Nephron (organoid): ENCODE measurements around the gene HSPA12B.

ENCODE experiments used
- H3K27ac Mint-ChIP-seq, 3 experiments: 2 replicates each; pipeline ENCODE4 v1.8.0; 2020; ENCODE audit warnings: mixed read lengths in 3 of 3, mild to moderate bottlenecking in 2 of 3, moderate library complexity in 1 of 3
- H3K27me3 Mint-ChIP-seq: 2 replicates; pipeline ENCODE4 v1.8.0; 2021; ENCODE audit warnings: low read depth, mild to moderate bottlenecking, moderate library complexity, mixed read lengths
- H3K36me3 Mint-ChIP-seq: 2 replicates; pipeline ENCODE4 v1.8.0; 2020; ENCODE audit warnings: low read depth, mixed read lengths
- H3K4me1 Mint-ChIP-seq: 2 replicates; pipeline ENCODE4 v1.8.0; 2020; ENCODE audit warnings: mixed read lengths
- H3K4me3 Mint-ChIP-seq, 3 experiments: 2 replicates each; pipeline ENCODE4 v1.8.0; 2020; ENCODE audit warnings: mild to moderate bottlenecking in 3 of 3, mixed read lengths in 3 of 3, moderate library complexity in 2 of 3
- H3K9me3 Mint-ChIP-seq: 2 replicates; pipeline ENCODE4 v1.8.0; 2020; ENCODE audit warnings: mixed read lengths
- TF ChIP-seq, protein P1 (sequence below), 3 experiments: fragments of 200-600 bp; sonication (generic); IDR thresholded peaks; one replicate each; pipeline ENCODE4 v1.5.0; 2021; ENCODE audit warnings: antibody characterized with exemption in 3 of 3; ENCODE audit not compliant: unreplicated experiment in 3 of 3

HSPA12B gene

GRCh38 chr20:3800256-3800877 is 67.9 kb downstream of the HSPA12B start:
- H3K36me3 Mint-ChIP-seq: peaks cover 26% of the 10 kb centered on the region
- H3K4me3 Mint-ChIP-seq: peak overlapping the region in 2 of 3 experiments; percentile 44 to 49
- H3K27me3 Mint-ChIP-seq: peaks cover 4% of the 10 kb centered on the region
- TF ChIP-seq, protein P1, sequence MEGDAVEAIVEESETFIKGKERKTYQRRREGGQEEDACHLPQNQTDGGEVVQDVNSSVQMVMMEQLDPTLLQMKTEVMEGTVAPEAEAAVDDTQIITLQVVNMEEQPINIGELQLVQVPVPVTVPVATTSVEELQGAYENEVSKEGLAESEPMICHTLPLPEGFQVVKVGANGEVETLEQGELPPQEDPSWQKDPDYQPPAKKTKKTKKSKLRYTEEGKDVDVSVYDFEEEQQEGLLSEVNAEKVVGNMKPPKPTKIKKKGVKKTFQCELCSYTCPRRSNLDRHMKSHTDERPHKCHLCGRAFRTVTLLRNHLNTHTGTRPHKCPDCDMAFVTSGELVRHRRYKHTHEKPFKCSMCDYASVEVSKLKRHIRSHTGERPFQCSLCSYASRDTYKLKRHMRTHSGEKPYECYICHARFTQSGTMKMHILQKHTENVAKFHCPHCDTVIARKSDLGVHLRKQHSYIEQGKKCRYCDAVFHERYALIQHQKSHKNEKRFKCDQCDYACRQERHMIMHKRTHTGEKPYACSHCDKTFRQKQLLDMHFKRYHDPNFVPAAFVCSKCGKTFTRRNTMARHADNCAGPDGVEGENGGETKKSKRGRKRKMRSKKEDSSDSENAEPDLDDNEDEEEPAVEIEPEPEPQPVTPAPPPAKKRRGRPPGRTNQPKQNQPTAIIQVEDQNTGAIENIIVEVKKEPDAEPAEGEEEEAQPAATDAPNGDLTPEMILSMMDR (IDR thresholded peaks at IDR 0.05; ENCODE audit: unreplicated experiment in 3 of 3): no peak
- no peaks in the 10 kb centered on the region for H3K9me3 Mint-ChIP-seq
- peaks cover 73% of the 10 kb centered on the region for H3K4me1 Mint-ChIP-seq
- peak overlapping the region; percentile 97 to 99 (median 98) for H3K27ac Mint-ChIP-seq

GRCh38 chr20:3800878-3801260 is 68.4 kb downstream of the HSPA12B start:
- Mint-ChIP-seq H3K4me3 (no peak overlapping the region), H3K4me1 (peaks cover 73% of the 10 kb centered on the region), H3K27ac (peak overlapping the region in 1 of 3 experiments; percentile 97), H3K27me3 (peaks cover 4% of the 10 kb centered on the region), H3K9me3 (no peaks in the 10 kb centered on the region), H3K36me3 (peaks cover 29% of the 10 kb centered on the region)
- TF ChIP-seq, protein P1 (IDR thresholded peaks at IDR 0.05; ENCODE audit: unreplicated experiment in 3 of 3): no peak

DNA sequence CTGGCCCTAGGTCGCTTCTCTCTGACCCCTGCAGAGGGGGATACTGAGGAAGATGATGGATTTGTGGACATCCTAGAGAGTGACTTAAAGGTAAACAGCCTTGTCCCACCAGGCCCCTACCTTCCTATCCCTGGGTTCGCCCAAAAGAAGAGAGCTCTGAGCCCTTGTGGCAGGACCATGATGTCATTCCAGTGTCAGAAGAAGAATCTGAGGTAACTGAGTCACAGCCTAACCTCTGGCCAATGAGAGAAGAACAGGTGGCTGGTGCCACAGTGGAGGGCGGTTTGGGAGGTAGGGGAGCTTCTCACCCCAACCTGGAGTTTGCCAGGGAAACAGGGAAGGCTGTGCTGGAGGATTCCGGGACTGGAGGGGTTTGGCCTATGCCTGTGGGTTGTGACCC is 68.8 kb downstream of the HSPA12B start:
- Mint-ChIP-seq H3K4me3 (no peak overlapping the region), H3K27me3 (peaks cover 4% of the 10 kb centered on the region)

DNA sequence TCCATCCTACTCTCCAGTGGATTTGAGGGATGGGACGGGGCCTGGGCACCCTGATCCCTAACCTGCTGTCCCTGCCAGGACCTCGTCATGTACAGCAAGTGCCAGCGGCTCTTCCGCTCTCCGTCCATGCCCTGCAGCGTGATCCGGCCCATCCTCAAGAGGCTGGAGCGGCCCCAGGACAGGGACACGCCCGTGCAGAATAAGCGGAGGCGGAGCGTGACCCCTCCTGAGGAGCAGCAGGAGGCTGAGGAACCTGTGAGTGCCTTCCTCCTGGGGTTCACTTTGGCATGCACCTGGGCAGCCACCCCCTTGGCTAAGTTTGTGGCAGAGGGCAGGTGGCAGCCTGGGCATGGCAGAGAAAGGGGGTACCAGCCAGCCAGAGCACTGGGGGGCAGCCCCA is 69.4 kb downstream of the HSPA12B start:
- H3K9me3 Mint-ChIP-seq: no peaks in the 10 kb centered on the region
- no peak overlapping the region for H3K27ac Mint-ChIP-seq
- peaks cover 4% of the 10 kb centered on the region for H3K27me3 Mint-ChIP-seq
- peaks cover 70% of the 10 kb centered on the region for H3K4me1 Mint-ChIP-seq
- TF ChIP-seq, protein P1 (IDR thresholded peaks at IDR 0.05; ENCODE audit: unreplicated experiment in 3 of 3): no peak
- H3K36me3 Mint-ChIP-seq: peaks cover 33% of the 10 kb centered on the region
- H3K4me3 Mint-ChIP-seq: no peak overlapping the region

More for the DNA sequence above, 68.8 kb downstream of the HSPA12B start:
- peaks cover 70% of the 10 kb centered on the region for H3K4me1 Mint-ChIP-seq
- TF ChIP-seq, protein P1 (IDR thresholded peaks at IDR 0.05; ENCODE audit: unreplicated experiment in 3 of 3): no peak
- H3K27ac Mint-ChIP-seq: peak overlapping the region in 1 of 3 experiments; percentile 97
- H3K36me3 Mint-ChIP-seq: peaks cover 33% of the 10 kb centered on the region
- H3K9me3 Mint-ChIP-seq: no peaks in the 10 kb centered on the region
